ENCODE data around the gene CHAD. TPM values are rescaled to one million over a fixed set of nuclear protein-coding genes. Genes with fewer than 3 reads are reported as not detected.

Gene CHAD
- total and polyA plus RNA-seq, 2 of the 13 experiments (the other 11 are each of a cell fraction or from before 2014, with no cell fraction given) = 1.4 TPM; not detected in 1

DNA sequence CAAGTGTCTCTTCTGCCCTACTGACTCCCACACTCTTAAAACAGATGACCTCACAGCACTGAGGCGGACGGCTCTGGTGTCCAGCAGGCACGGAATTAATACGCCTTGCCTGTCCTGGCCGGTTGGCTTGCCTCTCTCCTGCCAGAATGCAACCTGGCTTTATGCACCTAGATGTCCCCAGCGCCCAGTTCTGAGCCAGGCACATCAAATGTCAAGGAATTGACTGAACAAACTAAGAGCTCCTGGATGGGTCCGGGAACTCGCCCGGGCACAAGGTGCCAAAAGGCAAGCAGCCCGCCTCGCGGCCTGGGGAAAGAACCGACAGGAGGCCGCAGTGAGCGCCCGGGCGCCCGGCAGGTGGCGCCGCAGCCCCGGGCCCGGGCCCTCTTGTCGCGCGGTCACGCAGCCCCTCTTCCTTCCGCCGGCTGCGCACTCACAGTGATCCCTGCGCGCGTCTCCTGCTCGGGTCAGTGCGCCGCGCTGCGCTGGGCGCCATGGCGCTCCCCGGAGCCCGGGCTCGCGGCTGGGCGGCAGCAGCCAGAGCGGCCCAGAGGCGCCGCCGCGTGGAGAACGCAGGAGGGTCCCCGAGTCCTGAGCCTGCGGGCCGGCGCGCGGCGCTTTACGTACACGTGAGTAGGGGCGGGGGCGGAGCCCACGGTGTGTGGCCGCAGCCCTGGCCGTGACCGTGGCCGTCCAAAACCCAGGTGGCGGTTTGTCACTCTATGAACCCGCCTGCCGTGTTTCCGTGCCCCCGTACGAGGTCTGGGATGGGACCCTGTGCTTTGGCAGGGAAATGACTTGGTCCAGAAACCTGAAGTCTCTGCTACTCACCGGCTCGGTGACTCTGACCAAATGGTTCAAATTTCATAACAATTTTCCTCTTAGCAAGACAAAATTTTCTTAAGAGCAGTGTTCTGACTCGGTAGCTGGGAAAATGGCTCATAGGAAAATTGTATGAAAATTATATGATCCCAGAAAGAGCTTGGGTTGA, 10.0 kb upstream of the CHAD start, which contains the start of gene RSAD1 (continued):
- TF ChIP-seq, protein P1, sequence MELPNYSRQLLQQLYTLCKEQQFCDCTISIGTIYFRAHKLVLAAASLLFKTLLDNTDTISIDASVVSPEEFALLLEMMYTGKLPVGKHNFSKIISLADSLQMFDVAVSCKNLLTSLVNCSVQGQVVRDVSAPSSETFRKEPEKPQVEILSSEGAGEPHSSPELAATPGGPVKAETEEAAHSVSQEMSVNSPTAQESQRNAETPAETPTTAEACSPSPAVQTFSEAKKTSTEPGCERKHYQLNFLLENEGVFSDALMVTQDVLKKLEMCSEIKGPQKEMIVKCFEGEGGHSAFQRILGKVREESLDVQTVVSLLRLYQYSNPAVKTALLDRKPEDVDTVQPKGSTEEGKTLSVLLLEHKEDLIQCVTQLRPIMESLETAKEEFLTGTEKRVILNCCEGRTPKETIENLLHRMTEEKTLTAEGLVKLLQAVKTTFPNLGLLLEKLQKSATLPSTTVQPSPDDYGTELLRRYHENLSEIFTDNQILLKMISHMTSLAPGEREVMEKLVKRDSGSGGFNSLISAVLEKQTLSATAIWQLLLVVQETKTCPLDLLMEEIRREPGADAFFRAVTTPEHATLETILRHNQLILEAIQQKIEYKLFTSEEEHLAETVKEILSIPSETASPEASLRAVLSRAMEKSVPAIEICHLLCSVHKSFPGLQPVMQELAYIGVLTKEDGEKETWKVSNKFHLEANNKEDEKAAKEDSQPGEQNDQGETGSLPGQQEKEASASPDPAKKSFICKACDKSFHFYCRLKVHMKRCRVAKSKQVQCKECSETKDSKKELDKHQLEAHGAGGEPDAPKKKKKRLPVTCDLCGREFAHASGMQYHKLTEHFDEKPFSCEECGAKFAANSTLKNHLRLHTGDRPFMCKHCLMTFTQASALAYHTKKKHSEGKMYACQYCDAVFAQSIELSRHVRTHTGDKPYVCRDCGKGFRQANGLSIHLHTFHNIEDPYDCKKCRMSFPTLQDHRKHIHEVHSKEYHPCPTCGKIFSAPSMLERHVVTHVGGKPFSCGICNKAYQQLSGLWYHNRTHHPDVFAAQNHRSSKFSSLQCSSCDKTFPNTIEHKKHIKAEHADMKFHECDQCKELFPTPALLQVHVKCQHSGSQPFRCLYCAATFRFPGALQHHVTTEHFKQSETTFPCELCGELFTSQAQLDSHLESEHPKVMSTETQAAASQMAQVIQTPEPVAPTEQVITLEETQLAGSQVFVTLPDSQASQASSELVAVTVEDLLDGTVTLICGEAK (IDR thresholded peaks at IDR 0.05) = no peak
- TF ChIP-seq, protein P1 (CRISPR knock-in tag; IDR thresholded peaks at IDR 0.05) = peak; percentile 79
- TF ChIP-seq HMG20A (CRISPR knock-in tag; IDR thresholded peaks at IDR 0.05; ENCODE audit: borderline replicate concordance) = no peak; the same call in 1 of the 2 replicates
- TF ChIP-seq ZNF10 (CRISPR knock-in tag; IDR thresholded peaks at IDR 0.05; ENCODE audit: borderline replicate concordance, low read depth) = no peak
- TF ChIP-seq ISL2 (CRISPR knock-in tag; IDR thresholded peaks at IDR 0.05) = peak; percentile 31; the same call in 1 of the 2 replicates
- peak; percentile 89; the same call in 1 of the 2 replicates for TF ChIP-seq ATF5 (CRISPR knock-in tag; IDR thresholded peaks at IDR 0.05; ENCODE audit: low read depth)
- TF ChIP-seq, protein P2, sequence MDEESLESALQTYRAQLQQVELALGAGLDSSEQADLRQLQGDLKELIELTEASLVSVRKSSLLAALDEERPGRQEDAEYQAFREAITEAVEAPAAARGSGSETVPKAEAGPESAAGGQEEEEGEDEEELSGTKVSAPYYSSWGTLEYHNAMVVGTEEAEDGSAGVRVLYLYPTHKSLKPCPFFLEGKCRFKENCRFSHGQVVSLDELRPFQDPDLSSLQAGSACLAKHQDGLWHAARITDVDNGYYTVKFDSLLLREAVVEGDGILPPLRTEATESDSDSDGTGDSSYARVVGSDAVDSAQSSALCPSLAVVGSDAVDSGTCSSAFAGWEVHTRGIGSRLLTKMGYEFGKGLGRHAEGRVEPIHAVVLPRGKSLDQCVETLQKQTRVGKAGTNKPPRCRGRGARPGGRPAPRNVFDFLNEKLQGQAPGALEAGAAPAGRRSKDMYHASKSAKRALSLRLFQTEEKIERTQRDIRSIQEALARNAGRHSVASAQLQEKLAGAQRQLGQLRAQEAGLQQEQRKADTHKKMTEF (CRISPR knock-in tag; IDR thresholded peaks at IDR 0.05) = peak; percentile 92; the same call in 1 of the 2 replicates
- peak; percentile 91 for TF ChIP-seq KAT8 (CRISPR knock-in tag; IDR thresholded peaks at IDR 0.05)
- TF ChIP-seq CEBPG (CRISPR knock-in tag; IDR thresholded peaks at IDR 0.05) = 0 out of 2 replicates have a peak, but pooled peaks have one; percentile 3
- no peak for TF ChIP-seq NFYC (CRISPR knock-in tag; IDR thresholded peaks at IDR 0.05)
- TF ChIP-seq ZNF326 (CRISPR knock-in tag; IDR thresholded peaks at IDR 0.05; ENCODE audit: borderline replicate concordance) = no peak
- TF ChIP-seq BRCA1 (CRISPR knock-in tag; IDR thresholded peaks at IDR 0.05) = peak; percentile 78; the same call in 1 of the 2 replicates
- TF ChIP-seq, protein P3, sequence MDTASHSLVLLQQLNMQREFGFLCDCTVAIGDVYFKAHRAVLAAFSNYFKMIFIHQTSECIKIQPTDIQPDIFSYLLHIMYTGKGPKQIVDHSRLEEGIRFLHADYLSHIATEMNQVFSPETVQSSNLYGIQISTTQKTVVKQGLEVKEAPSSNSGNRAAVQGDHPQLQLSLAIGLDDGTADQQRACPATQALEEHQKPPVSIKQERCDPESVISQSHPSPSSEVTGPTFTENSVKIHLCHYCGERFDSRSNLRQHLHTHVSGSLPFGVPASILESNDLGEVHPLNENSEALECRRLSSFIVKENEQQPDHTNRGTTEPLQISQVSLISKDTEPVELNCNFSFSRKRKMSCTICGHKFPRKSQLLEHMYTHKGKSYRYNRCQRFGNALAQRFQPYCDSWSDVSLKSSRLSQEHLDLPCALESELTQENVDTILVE (CRISPR knock-in tag; IDR thresholded peaks at IDR 0.05) = no peak; the same call in none of the 2 replicates
- no peak for TF ChIP-seq ZNF44 (CRISPR knock-in tag; IDR thresholded peaks at IDR 0.05)
- TF ChIP-seq ZNF615 (CRISPR knock-in tag; IDR thresholded peaks at IDR 0.05; ENCODE audit: borderline replicate concordance) = no peak
